Prostate gland (tissue), 2 donors: Measurements from ENCODE around the gene ARID5A. TPM values are rescaled to one million over a fixed set of nuclear protein-coding genes. Genes with fewer than 3 reads are reported as not detected.

Source experiments
- DNase-seq: peaks from one replicate; pipeline ENCODE4 v3.0.0-alpha.2; 2019; ENCODE audit warnings: low spot score
- H3K27ac ChIP-seq, 2 donors: fragments of 200-600 bp; sonication (generic); 2 replicates each; pipeline ENCODE4 v1.5.1; 2017 to 2019
- H3K27me3 ChIP-seq: fragments of 200-600 bp; sonication (generic); replicated peaks from 2 replicates; pipeline ENCODE4 v1.5.1; 2019; ENCODE audit not compliant: insufficient read depth
- H3K36me3 ChIP-seq, 2 donors: fragments of 200-600 bp; sonication (generic); 1 replicate in 1 of 2; 2 replicates in 1 of 2; pipeline versions ENCODE4 v1.5.1 to v1.8.1; 2017 to 2019
- H3K4me1 ChIP-seq: fragments of 200-600 bp; sonication (generic); replicated peaks from 2 replicates; pipeline ENCODE4 v1.5.1; 2019
- H3K4me3 ChIP-seq, 2 donors: fragments of 200-600 bp; sonication (generic); 2 replicates each; pipeline ENCODE4 v1.5.1; 2017 to 2019
- H3K9me3 ChIP-seq: fragments of 200-600 bp; sonication (generic); 2 replicates; pipeline ENCODE4 v1.5.1; 2017
- CTCF ChIP-seq, 4 experiments: fragments of 200-600 bp in 2 of 4; fragments of 450-650 bp in 2 of 4; sonication (generic) in 2 of 4; IDR thresholded peaks; 1 replicate in 3 of 4; 2 replicates in 1 of 4; pipeline ENCODE4 v1.5.1; 2016 to 2019; ENCODE audit warnings: antibody characterized with exemption in 4 of 4, mild to moderate bottlenecking in 2 of 4, moderate library complexity in 2 of 4
- POLR2A ChIP-seq: fragments of 450-650 bp; IDR thresholded peaks from one replicate; pipeline ENCODE4 v1.6.1; 2016; ENCODE audit warnings: antibody characterized with exemption, mild to moderate bottlenecking
- POLR2AphosphoS5 ChIP-seq: sonication (generic); formaldehyde crosslinking; IDR thresholded peaks from one replicate; pipeline ENCODE4 v1.6.1; 2017; ENCODE audit warnings: antibody characterized with exemption
- whole genome bisulfite sequencing: methylation state at CpG from one replicate; pipeline ENCODE4 v1.1.5; 2018; 5-methylcytosine and 5-hydroxymethylcytosine counted together
- intact Hi-C: fragments of 100-400 bp; cut with DNase I; formaldehyde crosslinking; loops from one replicate; pipeline ENCODE4 v1.14.2; 2022
- total RNA-seq, 2 donors: library from RNA; depleted of rRNA; stranded (reverse); fragments of >200 nt; gene quantifications; one replicate each; pipeline ENCODE4 v1.1.0, GENCODE V29; 2016

Gene ARID5A
- total RNA-seq, 2 donors from 2014 or later, result 23.0 to 54.6 TPM

GRCh38 chr2:96499061-96499960, 37.2 kb upstream of the ARID5A start:
- Histone ChIP-seq H3K36me3 (no peaks in the 10 kb centered on the region), H3K27me3 (peaks cover 3% of the 10 kb centered on the region), H3K9me3 (no peaks in the 10 kb centered on the region), H3K4me3 (no peak overlapping the region), H3K4me1 (no peaks in the 10 kb centered on the region), H3K27ac (no peak overlapping the region)
- intact Hi-C loops, result no loop called here
- no peak for DNase-seq
- TF ChIP-seq CTCF (IDR thresholded peaks at IDR 0.05), result no peak
- TF ChIP-seq POLR2AphosphoS5, result no peak
- TF ChIP-seq POLR2A, result no peak
- WGBS, result 75% methylated on average over 15 of the region's 15 CpGs

- WGBS, result 67% methylated on average over 58 of the region's 64 CpGs
- no peak overlapping the region for H3K4me3 ChIP-seq
- H3K36me3 ChIP-seq, result no peaks in the 10 kb centered on the region
- TF ChIP-seq POLR2AphosphoS5 (no peak), POLR2A (no peak), CTCF (IDR thresholded peaks at IDR 0.05) (no peak)
- no peak for DNase-seq
- H3K27ac ChIP-seq, result no peak overlapping the region
- no peaks in the 10 kb centered on the region for H3K4me1 ChIP-seq
- H3K9me3 ChIP-seq, result no peaks in the 10 kb centered on the region
- intact Hi-C loops, result loop anchor here (10.0 kb wide), 1 partner anchor 196 kb away; the partner anchor contains the start of gene SNRNP200
- peaks cover 3% of the 10 kb centered on the region for H3K27me3 ChIP-seq
These were observed 36.0 kb upstream of the ARID5A start for GRCh38 chr2:96500385-96501066.

GRCh38 chr2:96501471-96501874, 35.1 kb upstream of the ARID5A start:
- intact Hi-C loops, result loop anchor here (10.0 kb wide), 1 partner anchor 197 kb away; the partner anchor contains the start of gene SNRNP200
- Histone ChIP-seq H3K27me3 (peaks cover 3% of the 10 kb centered on the region), H3K36me3 (no peaks in the 10 kb centered on the region), H3K4me3 (no peak overlapping the region), H3K9me3 (no peaks in the 10 kb centered on the region), H3K4me1 (no peaks in the 10 kb centered on the region), H3K27ac (no peak overlapping the region)
- WGBS, result 59% methylated on average over 2 of the region's 2 CpGs
- TF ChIP-seq POLR2A, result no peak
- TF ChIP-seq POLR2AphosphoS5, result no peak
- no peak for TF ChIP-seq CTCF (IDR thresholded peaks at IDR 0.05)
- DNase-seq, result no peak

GRCh38 chr2:96501886-96502810, 34.4 kb upstream of the ARID5A start:
- WGBS, result 84% methylated on average over 16 of the region's 16 CpGs
- Histone ChIP-seq H3K36me3 (no peaks in the 10 kb centered on the region), H3K4me1 (no peaks in the 10 kb centered on the region), H3K4me3 (no peak overlapping the region), H3K9me3 (no peaks in the 10 kb centered on the region), H3K27me3 (peaks cover 3% of the 10 kb centered on the region), H3K27ac (no peak overlapping the region)
- no peak for DNase-seq
- intact Hi-C loops, result loop anchor here (10.0 kb wide), 1 partner anchor 197 kb away; the partner anchor contains the start of gene SNRNP200
- TF ChIP-seq POLR2A, result no peak
- TF ChIP-seq POLR2AphosphoS5, result no peak
- TF ChIP-seq CTCF (IDR thresholded peaks at IDR 0.05), result no peak
